ENCODE measurements around the gene P4HA1. TPM values are rescaled to one million over a fixed set of nuclear protein-coding genes. Genes with fewer than 3 reads are reported as not detected.
A peak's percentile ranks its signal among the peaks of the same experiment; 100 is the strongest.
"Not testable (repeated sequence)": the region's sequence is repeated elsewhere in the genome, so short reads cannot be mapped to it uniquely, and the experiment has no call there.

The P4HA1 gene
- total RNA-seq, 1 donor, result 26.6 TPM

DNA sequence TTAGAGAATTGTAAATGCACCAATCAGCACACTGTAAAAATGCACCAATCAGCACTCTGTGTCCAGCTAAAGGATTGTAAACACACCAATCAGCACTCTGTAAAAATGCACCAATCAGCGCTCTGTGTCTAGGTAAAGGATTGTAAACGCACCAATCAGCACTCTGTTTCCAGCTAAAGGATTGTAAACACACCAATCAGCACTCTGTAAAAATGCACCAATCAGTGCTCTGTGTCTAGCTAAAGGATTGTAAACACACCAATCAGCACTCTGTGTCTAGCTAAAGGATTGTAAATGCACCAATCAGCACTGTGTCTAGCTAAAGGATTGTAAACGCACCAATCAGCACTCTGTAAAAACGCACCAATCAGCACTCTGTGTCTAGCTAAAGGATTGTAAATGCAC is 12.6 kb upstream of the P4HA1 start:
- not testable (repeated sequence) for H3K4me3 ChIP-seq (ENCODE audit: low read length)

DNA sequence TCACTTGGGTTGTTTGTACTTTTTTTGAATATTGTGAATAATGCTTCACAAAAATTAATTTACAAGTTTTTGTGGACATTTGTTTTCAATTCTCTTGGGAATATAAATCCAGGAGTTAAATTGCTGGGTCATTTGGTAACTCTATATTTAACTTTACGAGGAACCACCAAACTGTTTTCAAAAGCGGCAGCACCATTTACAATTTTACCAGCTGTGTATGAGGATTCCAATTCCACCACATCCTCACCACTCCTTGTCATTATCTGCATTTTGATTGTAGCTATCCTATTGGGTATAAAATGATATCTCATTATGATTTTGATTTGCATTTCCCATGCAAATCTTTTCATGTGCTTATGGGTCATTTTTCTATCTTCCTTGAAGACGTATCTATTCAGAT is 9.6 kb upstream of the P4HA1 start:
- no peak overlapping the region for H3K4me3 ChIP-seq (ENCODE audit: low read length)
- peaks cover 15% of the 10 kb centered on the region for H3K4me1 ChIP-seq (ENCODE audit: insufficient read depth, low read length)
- H3K27me3 ChIP-seq (ENCODE audit: insufficient read depth, low read length), result no peaks in the 10 kb centered on the region
- H3K9me3 ChIP-seq (ENCODE audit: low read depth, low read length), result no peaks in the 10 kb centered on the region

More for the DNA sequence above, 12.6 kb upstream of the P4HA1 start:
- H3K9me3 ChIP-seq (ENCODE audit: low read depth, low read length); H3K27me3 ChIP-seq (ENCODE audit: insufficient read depth, low read length): not testable (repeated sequence)
- peaks cover 15% of the 10 kb centered on the region for H3K4me1 ChIP-seq (ENCODE audit: insufficient read depth, low read length)

DNA sequence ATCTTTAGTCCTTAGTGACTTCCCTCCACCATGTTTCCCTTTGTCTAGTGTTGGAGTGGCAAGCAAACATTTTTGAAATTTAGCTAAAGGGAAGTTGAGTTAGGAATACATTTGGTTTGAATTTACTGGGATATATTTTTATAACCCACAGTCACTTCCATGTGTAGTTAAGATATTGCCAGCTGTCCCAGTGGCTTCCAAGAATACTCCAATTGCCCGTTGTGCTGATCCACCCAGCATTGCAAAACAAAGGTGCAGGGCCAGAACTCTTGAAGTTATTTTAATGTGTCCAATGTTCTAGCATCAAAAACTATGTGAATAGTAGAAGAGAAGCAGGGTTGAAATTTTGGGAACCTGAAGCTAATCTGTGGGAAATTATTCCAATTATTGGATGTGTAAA is 2.5 kb upstream of the P4HA1 start:
- no peaks in the 10 kb centered on the region for H3K27me3 ChIP-seq (ENCODE audit: insufficient read depth, low read length)
- peaks cover 15% of the 10 kb centered on the region for H3K4me1 ChIP-seq (ENCODE audit: insufficient read depth, low read length)
- no peak overlapping the region for H3K4me3 ChIP-seq (ENCODE audit: low read length)
- no peaks in the 10 kb centered on the region for H3K9me3 ChIP-seq (ENCODE audit: low read depth, low read length)

DNA sequence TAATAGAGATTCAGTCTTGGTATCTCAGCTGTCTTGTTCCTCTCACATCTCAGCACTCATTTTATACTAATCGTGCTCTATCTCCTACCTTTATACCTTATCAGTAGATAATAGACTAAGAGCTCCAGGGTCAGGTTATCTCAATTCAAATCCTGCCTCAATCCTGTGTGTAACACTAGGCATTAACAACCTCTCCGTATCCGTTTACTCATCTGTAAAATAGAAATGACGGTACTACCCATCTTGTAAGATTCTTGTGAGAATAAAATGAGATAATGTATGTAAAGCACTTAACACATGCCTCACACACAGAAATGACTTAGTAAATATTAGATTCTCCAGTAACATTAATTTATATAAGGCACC is 622 bp upstream of the P4HA1 start:
- no peaks in the 10 kb centered on the region for H3K27me3 ChIP-seq (ENCODE audit: insufficient read depth, low read length)
- H3K4me1 ChIP-seq (ENCODE audit: insufficient read depth, low read length), result peaks cover 17% of the 10 kb centered on the region
- no peaks in the 10 kb centered on the region for H3K9me3 ChIP-seq (ENCODE audit: low read depth, low read length)
- peak overlapping the region; percentile 93 for H3K4me3 ChIP-seq (ENCODE audit: low read length)

DNA sequence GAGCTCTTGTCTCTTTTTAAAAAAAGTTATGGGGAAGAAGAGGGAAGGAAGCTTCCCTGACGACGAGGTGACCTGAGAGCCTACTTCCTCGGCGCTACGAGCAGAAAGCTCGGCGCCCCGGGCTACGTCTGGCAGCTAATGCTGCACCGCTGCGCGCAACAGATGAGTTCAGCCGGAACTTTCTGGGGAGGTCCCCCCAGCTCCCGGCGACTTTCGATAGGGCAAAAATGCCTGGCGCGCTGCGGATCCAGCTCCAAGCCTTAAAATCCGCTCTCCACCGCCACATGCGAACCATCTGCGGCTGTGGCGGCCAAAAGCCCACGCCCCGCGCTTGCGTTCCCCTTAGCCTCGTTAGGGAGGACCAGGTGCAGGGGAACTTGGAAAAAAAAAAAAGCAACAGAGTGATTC is 621 bp downstream of the P4HA1 start:
- peaks cover 17% of the 10 kb centered on the region for H3K4me1 ChIP-seq (ENCODE audit: insufficient read depth, low read length)
- no peaks in the 10 kb centered on the region for H3K27me3 ChIP-seq (ENCODE audit: insufficient read depth, low read length)
- H3K4me3 ChIP-seq (ENCODE audit: low read length), result peak overlapping the region; percentile 93
- H3K9me3 ChIP-seq (ENCODE audit: low read depth, low read length), result no peaks in the 10 kb centered on the region

DNA sequence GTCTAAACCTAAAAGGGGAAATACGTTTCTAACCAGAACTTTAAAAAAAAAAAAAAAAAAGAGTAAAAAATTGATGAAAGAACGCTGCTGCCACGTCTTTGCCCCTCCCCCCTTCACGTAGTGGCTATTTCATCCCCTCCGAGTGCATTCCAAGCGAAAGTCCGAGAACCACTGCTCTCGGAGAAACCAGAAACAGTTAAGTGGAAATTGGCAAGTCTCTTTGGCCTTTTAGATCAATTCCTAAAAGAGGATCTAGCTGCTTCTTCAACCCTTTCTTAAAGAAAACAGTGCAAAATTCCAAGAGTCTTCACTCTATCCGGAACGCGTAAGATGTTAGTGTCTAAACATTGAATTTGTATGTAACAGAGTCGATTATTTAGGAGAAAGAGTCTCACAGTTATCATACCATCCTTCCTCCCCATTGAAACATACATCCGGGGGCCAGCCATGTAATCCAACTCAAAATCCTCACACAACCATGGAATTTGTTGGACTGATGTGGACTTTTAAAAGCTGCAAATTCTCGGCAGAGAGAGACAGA is 1.1 kb downstream of the P4HA1 start:
- H3K27me3 ChIP-seq (ENCODE audit: insufficient read depth, low read length), result no peaks in the 10 kb centered on the region
- peak overlapping the region; percentile 93 for H3K4me3 ChIP-seq (ENCODE audit: low read length)
- H3K9me3 ChIP-seq (ENCODE audit: low read depth, low read length), result no peaks in the 10 kb centered on the region
- peaks cover 17% of the 10 kb centered on the region for H3K4me1 ChIP-seq (ENCODE audit: insufficient read depth, low read length)

DNA sequence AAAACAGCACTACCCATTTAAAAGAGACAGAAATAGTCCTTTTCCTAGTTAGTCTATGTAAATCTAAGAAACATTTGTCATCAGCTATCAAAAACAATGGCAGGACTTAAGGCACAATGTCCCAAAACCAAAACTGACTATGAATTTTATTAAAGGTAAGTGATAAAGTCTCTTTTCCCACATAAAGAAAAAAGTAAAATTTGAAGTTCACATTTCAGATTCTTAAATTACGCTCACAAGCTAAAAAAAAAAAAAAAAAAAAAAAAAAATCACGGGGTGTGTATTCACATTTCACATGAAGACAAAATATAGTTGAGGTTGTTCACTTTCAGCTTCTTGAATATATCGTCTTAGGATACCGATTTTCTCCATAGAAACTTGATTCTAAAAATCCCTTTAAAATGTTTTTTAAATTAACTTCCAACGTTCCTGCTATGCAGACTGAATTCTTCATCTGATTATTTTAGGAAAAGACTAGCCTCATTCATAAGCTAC is 1.6 kb downstream of the P4HA1 start:
- Histone ChIP-seq H3K4me1 (ENCODE audit: insufficient read depth, low read length) (peaks cover 17% of the 10 kb centered on the region), H3K4me3 (ENCODE audit: low read length) (peak overlapping the region; percentile 93), H3K27me3 (ENCODE audit: insufficient read depth, low read length) (no peaks in the 10 kb centered on the region), H3K9me3 (ENCODE audit: low read depth, low read length) (no peaks in the 10 kb centered on the region)

DNA sequence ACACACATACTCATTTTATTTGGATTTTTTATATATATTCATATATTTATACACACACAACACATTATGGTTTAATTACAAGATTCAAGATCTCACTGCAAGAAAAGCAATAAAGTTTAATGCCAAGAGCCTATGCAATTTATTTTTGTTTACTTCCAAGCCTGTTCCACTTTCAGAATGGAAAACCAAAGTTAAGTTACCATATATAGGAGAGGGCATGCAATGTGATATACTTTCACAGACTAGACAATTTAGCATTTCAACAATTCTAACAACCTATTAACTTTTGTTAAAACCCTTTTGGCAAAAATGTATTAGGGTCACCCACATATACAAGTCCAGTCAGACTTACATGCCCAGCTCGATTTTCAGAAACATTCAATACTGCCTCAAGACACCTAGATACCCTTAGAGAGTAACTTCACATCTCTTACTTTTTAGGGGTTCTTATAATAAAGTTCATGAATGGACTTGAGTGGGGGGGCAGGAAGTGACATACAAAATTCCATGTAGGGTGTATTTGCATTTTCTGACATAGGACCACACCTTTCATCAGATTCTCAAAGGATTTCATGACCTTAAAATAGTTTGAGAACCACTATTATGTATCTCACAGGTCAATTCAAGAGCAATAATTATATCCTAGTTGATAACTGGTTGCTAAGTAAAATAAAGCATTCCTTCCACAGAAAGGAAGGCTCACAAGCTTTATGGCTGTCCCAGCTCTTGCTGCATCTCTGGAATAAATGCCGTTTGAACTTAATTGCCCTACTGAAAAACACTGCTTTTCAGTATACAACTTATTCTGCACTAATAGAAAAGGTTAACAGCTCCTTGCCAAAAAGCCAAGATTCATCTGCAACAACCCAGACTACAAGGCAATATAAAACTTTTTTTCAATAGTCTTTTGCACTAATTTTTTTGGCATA is 2.5 kb downstream of the P4HA1 start:
- H3K27me3 ChIP-seq (ENCODE audit: insufficient read depth, low read length), result no peaks in the 10 kb centered on the region

DNA sequence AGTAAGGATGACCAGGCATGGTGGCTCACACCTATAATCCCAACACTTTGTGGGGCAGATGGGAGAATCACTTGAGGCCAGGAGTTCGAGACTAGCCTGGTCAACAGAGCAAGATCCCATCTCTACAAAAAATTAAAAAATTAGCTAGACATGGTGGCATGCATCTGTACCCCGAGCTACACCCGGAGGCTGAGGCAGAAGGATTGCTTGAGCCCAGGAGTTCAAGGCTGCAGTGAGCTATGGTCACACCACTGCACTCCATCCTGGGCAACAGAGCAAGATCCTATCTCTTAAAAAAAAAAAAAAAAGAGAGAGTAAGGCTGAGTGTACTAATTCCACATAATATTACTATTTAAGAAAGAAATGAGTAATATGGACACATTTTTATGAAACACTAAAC is 3.8 kb downstream of the P4HA1 start:
- Histone ChIP-seq H3K4me1 (ENCODE audit: insufficient read depth, low read length) (peaks cover 17% of the 10 kb centered on the region), H3K4me3 (ENCODE audit: low read length) (no peak overlapping the region), H3K9me3 (ENCODE audit: low read depth, low read length) (no peaks in the 10 kb centered on the region), H3K27me3 (ENCODE audit: insufficient read depth, low read length) (no peaks in the 10 kb centered on the region)

More for the DNA sequence above, 2.5 kb downstream of the P4HA1 start:
- no peak overlapping the region for H3K4me3 ChIP-seq (ENCODE audit: low read length)
- H3K4me1 ChIP-seq (ENCODE audit: insufficient read depth, low read length), result peaks cover 17% of the 10 kb centered on the region
- H3K9me3 ChIP-seq (ENCODE audit: low read depth, low read length), result no peaks in the 10 kb centered on the region

DNA sequence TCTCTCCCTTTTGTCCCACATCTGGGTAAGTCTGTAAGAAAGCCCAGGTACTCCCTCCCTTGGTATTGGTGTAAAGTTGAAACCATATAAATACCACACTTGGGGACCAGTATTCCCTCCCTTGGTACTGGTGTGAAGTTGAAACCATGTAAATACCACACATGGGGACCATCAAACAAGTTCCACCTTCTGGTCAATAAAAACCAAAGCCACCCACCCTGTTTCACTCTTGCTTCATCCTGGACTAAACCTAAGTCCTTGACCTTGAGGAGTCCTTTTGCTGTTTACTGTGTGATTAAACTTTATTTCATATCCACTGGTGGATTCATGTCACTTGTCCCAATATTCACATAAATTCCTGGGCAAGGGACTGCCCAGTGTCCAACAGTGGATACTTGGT is 8.4 kb downstream of the P4HA1 start:
- Histone ChIP-seq H3K9me3 (ENCODE audit: low read depth, low read length) (no peaks in the 10 kb centered on the region), H3K4me3 (ENCODE audit: low read length) (no peak overlapping the region)

DNA sequence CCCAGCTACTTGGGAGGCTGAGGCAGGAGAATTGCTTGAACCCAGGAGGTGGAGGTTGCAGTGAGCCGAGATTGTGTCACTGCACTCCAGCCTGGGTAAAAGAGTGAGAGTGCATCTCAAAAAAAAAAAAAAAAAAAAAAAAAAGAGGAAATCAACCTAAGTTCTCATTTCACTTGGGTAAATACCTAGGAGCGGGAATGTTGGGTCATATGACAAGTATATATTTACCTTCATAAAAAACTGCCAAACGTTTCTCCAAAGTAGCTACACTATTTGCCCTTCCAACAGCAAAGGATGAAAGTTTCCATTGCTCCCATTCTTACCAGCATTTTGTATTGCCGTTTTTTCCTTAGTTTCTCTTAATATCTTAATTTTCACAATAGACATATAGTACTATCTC is 9.8 kb downstream of the P4HA1 start:
- no peaks in the 10 kb centered on the region for H3K4me1 ChIP-seq (ENCODE audit: insufficient read depth, low read length)
- H3K9me3 ChIP-seq (ENCODE audit: low read depth, low read length), result no peaks in the 10 kb centered on the region
- H3K27me3 ChIP-seq (ENCODE audit: insufficient read depth, low read length), result no peaks in the 10 kb centered on the region
- no peak overlapping the region for H3K4me3 ChIP-seq (ENCODE audit: low read length)

More for the DNA sequence above, 8.4 kb downstream of the P4HA1 start:
- Histone ChIP-seq H3K4me1 (ENCODE audit: insufficient read depth, low read length) (no peaks in the 10 kb centered on the region), H3K27me3 (ENCODE audit: insufficient read depth, low read length) (no peaks in the 10 kb centered on the region)

DNA sequence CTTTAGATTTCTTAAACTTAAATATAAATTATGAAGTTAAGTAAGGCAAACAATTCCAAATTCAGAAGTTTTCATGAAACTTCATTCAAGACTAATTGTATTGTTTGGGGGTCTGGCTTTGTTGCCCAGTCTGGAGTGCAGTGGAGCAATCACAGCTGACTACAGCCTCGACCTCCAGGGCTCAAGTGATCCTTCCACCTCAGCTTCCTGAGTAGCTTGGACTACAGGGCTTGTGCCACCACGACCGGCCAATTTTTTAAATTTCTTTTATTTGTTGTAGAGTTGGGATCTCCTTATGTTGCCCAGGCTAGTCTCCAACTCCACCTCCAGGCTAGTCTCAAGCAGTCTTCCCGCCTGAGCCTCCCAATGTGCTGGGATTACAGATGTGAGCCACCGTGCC is 12.5 kb downstream of the P4HA1 start:
- Histone ChIP-seq H3K4me3 (ENCODE audit: low read length) (no peak overlapping the region), H3K27me3 (ENCODE audit: insufficient read depth, low read length) (no peaks in the 10 kb centered on the region), H3K9me3 (ENCODE audit: low read depth, low read length) (no peaks in the 10 kb centered on the region), H3K4me1 (ENCODE audit: insufficient read depth, low read length) (no peaks in the 10 kb centered on the region)

DNA sequence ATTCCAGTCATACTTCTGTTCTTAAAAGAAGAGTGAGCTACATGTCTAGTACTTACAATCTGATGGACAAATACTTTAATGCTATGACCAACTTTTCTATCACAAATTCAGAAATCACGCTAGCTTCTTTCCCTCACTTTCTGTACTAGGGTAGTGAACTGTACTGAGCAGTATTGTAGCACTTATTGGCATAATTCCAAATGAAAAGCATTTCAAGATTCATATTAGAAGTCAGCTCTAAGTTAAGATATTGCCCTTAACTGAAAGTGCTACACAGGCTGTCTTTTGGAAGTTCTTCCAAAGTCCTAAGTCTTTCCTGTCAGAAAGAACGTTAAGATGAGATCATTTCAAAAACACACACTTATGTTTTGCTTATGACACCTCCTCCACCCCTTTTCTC is 13.4 kb downstream of the P4HA1 start:
- no peaks in the 10 kb centered on the region for H3K4me1 ChIP-seq (ENCODE audit: insufficient read depth, low read length)
- H3K9me3 ChIP-seq (ENCODE audit: low read depth, low read length), result no peaks in the 10 kb centered on the region
- H3K27me3 ChIP-seq (ENCODE audit: insufficient read depth, low read length), result no peaks in the 10 kb centered on the region
- H3K4me3 ChIP-seq (ENCODE audit: low read length), result no peak overlapping the region

DNA sequence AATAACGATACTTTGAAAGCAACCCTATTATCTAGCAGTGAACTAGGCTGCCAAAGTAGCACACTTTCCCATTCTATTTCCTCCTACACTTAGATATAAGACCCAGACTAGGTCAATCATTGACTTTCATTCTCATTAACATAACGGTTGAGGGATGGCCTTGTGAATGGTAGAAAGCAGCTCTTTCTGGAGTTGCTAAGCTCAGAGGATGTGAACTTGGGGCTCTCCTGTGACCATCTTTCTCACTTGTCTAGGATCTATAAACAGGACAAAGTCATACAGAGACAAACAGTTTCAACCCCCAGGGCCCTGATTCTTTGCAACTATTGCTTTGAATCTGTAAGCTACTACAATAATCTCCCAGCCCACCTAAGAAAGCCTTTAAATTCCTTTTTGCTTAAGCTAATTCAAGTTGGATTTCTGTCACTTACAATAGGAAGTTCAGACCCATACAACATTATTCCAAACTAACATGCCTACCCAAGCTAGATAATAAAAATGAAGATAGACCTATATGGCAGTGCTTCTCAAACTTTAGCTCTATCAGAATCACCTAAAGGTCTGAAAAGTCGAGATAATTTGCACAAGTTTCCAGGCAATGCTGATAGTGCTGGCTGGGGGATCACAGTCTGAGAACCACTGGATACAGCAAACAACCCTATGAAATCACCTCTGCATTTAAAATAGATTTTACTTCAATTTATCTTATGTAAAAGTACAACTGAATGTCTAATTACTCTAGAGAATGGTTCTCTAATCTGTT is 16.7 kb downstream of the P4HA1 start:
- H3K27me3 ChIP-seq (ENCODE audit: insufficient read depth, low read length), result no peaks in the 10 kb centered on the region
- no peaks in the 10 kb centered on the region for H3K9me3 ChIP-seq (ENCODE audit: low read depth, low read length)
- peaks cover 4% of the 10 kb centered on the region for H3K4me1 ChIP-seq (ENCODE audit: insufficient read depth, low read length)
- H3K4me3 ChIP-seq (ENCODE audit: low read length), result no peak overlapping the region
